8988T (cell line): ENCODE measurements around the gene GFAP.
"Not testable (repeated sequence)": the region's sequence is repeated elsewhere in the genome, so short reads cannot be mapped to it uniquely, and the experiment has no call there.

Experiments
- DNase-seq: peaks from one replicate; pipeline ENCODE4 v3.0.0; 2011

GFAP gene

DNA sequence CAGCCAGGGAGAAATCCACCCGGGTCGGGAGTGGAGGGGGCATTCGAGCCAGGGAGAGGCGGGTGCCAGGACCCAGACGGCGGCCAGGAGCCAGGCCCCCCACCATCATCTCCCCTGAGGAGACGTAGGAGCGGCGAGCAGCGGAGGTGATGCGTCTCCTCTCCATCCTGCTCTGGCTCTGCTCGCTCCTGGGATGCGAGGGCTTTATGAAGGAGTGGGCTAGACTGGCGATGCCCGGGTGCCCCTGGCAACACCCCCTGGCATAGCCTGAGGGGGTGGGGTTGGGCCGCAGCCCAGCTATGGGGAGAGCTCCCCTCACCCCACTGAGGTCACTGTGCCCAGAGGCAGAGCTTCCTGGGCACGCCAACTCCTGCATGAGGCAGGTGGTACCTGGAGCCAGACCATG lies at the start of gene GFAP:
Gene GFAP, minus strand, starts transcription at position 180 of the 406 bp plus-strand sequence. Its CDS starts 14 bp downstream, at position 166.
- no peak for DNase-seq

GRCh38 chr17:44961921-44962350 lies 46.6 kb upstream of the GFAP start:
- peak; percentile 68 for DNase-seq

GRCh38 chr17:44960691-44961090 lies 45.4 kb upstream of the GFAP start:
- no peak for DNase-seq

GRCh38 chr17:44959821-44960531 lies 44.7 kb upstream of the GFAP start:
- DNase-seq = no peak

DNA sequence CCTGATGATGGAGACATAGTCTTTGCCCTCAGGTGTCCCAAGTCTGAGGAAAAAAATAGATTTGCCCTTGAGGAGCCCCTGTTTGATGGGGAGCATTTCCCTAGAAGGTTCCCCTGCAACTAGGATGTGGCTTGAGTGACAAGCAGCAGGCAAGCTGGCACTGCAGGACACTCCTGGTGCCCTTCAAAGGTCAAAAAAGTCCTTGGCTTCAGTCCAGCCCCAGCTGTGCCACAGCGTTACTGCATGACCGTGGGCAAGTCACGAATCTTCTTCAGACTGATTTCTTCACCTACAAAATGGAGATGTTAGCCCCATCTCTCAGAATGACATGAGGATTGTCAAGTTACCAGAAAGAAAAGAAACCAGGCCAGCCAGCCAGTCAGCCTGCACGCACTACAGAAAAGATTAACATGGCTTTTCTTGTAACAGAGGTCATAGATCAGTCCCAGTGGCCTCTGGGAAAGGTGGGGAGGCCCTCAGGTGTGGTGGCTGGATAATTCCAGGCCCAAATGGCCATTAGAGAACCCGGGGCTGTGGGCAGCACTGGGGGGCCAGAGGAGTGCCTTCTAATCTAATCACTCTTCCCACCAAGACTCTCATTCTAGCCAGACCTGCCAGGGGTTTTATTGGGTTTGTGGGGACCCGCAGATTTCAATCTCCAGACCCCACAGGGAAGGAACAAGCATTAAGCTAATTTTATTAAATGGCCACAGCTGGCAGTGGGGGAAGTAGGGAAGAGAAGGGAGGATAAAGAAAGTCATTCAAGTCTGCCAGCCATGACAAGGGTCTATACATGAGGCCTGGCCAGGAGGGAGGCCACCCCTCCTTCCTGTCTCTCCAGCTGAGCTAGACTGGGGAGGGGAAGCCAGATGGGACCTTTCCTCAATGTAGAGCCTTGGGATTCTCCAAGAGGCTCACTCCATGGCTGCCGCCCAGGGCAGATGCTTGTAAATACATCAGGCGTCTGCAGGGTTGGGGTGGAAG lies 42.0 kb upstream of the GFAP start:
- DNase-seq = no peak

DNA sequence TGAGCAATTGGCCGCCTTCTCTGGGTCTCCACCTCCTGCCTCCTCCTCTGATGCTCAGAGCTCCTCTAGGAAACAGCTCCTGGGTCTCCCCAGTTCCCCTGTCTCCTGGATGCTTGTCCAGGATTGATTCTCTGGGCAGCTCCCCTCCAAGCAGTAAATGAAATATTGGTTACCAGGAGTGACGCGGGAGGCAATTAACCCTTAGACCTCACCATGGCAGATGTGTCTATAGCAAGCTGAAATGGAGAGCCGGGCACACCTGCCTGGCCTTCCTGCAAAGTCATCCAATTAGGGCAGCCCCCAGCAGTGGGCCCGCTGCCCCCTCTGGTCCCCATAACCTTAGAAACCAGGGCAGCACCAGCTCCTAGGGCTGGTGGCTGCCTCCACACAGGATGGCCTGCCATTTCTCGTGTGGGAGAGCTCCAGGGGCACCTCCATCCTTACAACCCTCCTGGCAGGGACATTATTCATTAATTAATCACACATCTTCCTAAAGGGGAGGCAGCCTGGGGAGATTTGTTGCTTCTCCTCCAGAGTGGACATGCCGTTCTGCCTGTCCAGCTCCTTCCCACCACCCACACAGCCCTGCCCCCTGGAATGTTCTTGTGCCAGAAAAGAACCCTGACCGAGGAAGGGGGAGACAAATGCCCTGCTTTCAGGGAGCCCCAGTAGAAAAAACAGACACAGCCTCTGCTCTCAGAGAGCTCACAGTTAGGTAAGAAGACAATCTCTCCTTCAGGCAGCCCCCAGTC lies 40.5 kb upstream of the GFAP start:
- no peak for DNase-seq

GRCh38 chr17:44952946-44953475 lies 37.7 kb upstream of the GFAP start:
- DNase-seq = no peak

GRCh38 chr17:44948315-44948795 lies 33.1 kb upstream of the GFAP start:
- DNase-seq = no peak

DNA sequence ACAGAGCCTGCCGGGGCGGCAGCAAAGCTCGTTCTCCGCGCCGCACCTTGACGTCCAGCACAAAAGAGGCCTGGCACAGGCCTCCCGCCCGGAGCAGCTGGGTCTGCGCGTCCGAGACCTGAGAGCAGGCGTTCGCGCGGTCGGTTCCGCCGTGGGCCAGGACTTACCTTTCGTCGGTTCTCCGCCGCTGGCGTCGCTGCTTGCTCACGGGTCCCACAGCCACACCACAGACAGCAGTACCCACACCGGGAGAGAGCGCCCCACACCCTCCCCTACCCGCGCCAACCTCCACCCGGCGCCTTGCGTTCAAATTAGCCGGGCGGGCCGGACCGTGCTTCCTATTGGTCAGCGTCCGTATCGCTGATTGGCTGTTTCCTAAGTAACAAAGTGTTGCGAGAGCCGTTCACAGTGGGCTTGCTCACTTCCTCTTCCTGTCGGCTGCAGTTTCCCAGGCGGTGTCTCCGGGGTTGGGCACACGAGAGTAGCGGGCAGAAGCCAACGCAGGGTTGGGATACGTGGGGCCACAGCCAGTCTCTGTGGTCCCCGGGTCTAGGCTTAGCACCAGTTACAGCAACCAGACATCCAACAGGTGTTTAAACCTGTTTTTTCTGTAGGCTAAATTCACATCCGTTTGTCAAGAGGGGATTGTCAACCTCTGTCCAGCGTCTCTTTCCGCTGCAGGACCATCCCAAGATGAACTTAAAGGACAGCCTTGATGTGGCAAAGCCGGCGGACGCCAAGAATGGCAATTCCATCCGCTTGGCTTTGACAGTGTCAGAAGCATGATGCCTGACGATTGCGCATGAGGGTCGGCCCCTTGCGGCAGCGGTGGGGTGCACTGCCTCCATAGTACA lies 32.4 kb upstream of the GFAP start, which contains the start of gene KIF18B:
Gene KIF18B, minus strand, starts transcription at position 313 of the 854 bp plus-strand sequence. CDS start 11,429 bp downstream, outside the sequence.
- peak; percentile 80 for DNase-seq

DNA sequence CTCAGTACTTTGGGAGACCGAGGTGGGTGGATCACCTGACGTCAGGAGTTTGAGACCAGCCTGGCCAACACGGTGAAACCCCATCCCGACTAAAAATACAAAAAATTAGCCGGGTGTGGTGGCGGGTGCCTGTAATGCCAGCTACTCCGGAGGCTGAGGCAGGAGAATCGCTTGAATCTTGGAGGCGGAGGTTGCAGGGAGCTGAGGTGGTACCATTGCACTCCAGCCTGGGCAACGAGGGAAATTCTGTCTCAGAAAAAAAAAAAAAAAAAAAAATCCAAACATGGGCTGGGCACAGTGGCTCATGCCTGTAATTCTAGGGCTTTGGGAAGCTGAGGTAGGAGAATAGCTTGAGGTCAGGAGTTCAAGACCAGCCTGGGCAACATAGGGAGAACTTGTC lies 30.4 kb upstream of the GFAP start:
- not testable (repeated sequence) for DNase-seq

GRCh38 chr17:44942456-44942855 lies 27.2 kb upstream of the GFAP start:
- no peak for DNase-seq

GRCh38 chr17:44941712-44942331 lies 26.5 kb upstream of the GFAP start:
- DNase-seq = no peak

- DNase-seq = no peak
Observed at GRCh38 chr17:44940768-44941167, 25.5 kb upstream of the GFAP start.

- DNase-seq = no peak
Observed at GRCh38 chr17:44940317-44940716, 25.0 kb upstream of the GFAP start.

DNA sequence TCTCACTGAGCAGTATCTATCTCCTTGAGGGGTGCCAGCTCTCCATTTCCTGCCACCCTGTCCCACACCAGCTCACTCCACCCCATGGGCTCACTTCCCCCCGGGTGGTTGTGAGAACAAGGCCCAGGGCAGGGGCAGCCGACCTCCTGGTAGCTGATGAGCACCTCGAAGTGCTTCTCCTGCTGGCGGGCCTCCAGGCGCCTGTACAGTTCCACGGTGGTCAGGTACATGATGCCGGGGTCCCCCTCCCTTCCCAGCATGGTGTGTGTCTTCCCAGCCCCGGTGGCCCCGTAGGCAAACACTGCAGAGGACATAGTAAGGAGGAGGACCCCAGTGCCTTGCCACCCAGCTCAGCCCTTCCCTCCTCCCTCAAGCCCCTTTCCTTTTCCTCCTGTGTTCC lies 19.8 kb upstream of the GFAP start:
- no peak for DNase-seq

DNA sequence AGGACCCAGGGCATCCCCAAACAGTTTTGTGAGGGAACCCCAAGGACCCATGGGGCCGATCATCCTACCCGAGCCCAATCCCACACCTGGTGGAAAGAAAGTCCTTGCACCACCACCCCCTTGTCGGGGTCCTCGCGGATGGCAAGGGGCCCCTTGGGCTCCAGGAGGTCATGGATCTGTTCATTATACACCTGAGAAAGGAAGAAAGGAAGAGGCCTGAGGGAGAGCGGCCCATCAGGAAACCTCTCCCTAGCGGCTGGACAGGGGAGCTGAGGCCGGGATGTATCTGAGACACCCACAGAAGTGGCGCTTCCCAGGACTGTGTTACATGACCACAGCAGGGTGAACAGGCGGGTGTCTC lies 19.4 kb upstream of the GFAP start:
- no peak for DNase-seq

GRCh38 chr17:44933824-44934744 lies 18.8 kb upstream of the GFAP start:
- no peak for DNase-seq

GRCh38 chr17:44932787-44933097 lies 17.4 kb upstream of the GFAP start:
- DNase-seq = no peak

DNA sequence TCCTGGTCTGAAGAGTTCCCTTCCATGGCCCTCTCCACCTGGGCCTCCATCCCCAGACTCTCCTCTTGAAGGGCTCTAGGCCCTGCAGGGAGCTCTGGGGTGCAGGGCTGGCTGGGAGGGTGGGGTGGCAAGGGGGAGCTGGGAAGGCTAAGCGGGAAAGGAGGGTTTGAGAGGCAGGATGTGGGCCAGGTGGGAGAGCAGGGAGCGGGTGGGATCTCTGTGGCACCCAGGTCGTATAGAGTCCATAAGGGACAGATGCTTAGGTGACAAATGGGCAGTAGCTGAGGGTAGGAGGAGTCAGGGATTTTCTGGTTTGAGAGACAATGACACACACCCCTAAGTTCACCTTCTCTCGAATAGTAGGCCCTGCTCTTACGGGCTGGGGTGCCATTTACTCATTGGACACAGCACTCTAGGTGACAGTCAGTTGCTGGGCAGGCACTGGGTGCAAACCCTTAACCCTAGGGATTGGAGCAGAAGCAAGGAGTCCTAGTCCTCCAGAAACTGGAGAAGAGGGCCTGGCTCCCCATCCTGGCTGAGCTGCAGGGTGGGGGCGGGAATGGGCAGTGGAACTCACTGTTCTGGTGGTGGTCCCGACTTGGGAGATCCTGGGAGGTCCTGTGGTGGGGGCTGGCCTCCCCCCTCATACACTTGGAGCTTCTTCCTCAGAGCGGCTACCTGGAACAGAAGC lies 16.9 kb upstream of the GFAP start:
- DNase-seq = no peak

- no peak for DNase-seq
Observed at GRCh38 chr17:44931376-44931775, 16.1 kb upstream of the GFAP start.
